Body of pancreas (tissue), 4 donors: Measurements from ENCODE around the gene DDR1. TPM values are rescaled to one million over a fixed set of nuclear protein-coding genes. Genes with fewer than 3 reads are reported as not detected.
"Not testable (repeated sequence)": the region's sequence is repeated elsewhere in the genome, so short reads cannot be mapped to it uniquely, and the experiment has no call there.

Experiments
- ATAC-seq: fragments of 150-250 bp; one replicate; pipeline ENCODE4 v1.9.1; 2016
- DNase-seq, 4 donors: peaks; one replicate each; pipeline ENCODE4 v3.0.0-alpha.2; 2019
- H3K27ac ChIP-seq, 4 donors: fragments of 200-600 bp; sonication (generic); 1 replicate in 3 of 4; 2 replicates in 1 of 4; pipeline versions ENCODE4 v1.5.1 to v1.6.1; 2016 to 2019; ENCODE audit warnings: mild to moderate bottlenecking in 1 of 4, mixed read lengths in 1 of 4, moderate library complexity in 1 of 4
- H3K27me3 ChIP-seq, 2 donors: fragments of 200-600 bp; sonication (generic); one replicate each; pipeline ENCODE4 v1.6.0; 2016; ENCODE audit warnings: mild to moderate bottlenecking in 1 of 2
- H3K36me3 ChIP-seq, 2 donors: fragments of 200-600 bp; sonication (generic); replicated peaks in 1 of 2; 2 replicates each; pipeline ENCODE4 v1.5.1; 2016; ENCODE audit warnings: low read depth in 2 of 2; ENCODE audit not compliant: insufficient read depth in 1 of 2
- H3K4me1 ChIP-seq: fragments of 200-600 bp; sonication (generic); one replicate; pipeline ENCODE4 v1.6.0; 2016
- H3K4me3 ChIP-seq, 2 donors: fragments of 200-600 bp; sonication (generic); 1 replicate in 1 of 2; 2 replicates in 1 of 2; pipeline ENCODE4 v1.5.1; 2016 to 2019
- H3K9me3 ChIP-seq, 3 donors: fragments of 200-600 bp; sonication (generic); 1 replicate in 2 of 3; 2 replicates in 1 of 3; pipeline ENCODE4 v1.5.1; 2016
- CTCF ChIP-seq, 7 experiments: fragments of 450-650 bp in 4 of 7; fragments of 200-600 bp in 3 of 7; sonication (generic) in 3 of 7; IDR thresholded peaks; one replicate each; pipeline ENCODE4 v1.5.1; 2016 to 2019; ENCODE audit warnings: antibody characterized with exemption in 7 of 7
- POLR2A ChIP-seq, 3 donors: fragments of 450-650 bp; IDR thresholded peaks; one replicate each; pipeline ENCODE4 v1.6.1; 2016; ENCODE audit warnings: antibody characterized with exemption in 3 of 3, mild to moderate bottlenecking in 2 of 3
- WGBS, 2 donors: methylation state at CpG; one replicate each; pipeline ENCODE4 v1.1.5; 2017; 5-methylcytosine and 5-hydroxymethylcytosine counted together
- intact Hi-C: fragments of 100-400 bp; cut with DNase I; formaldehyde crosslinking; loops from one replicate; pipeline ENCODE4 v1.15.1; 2023
- total RNA-seq, 2 donors: library from RNA; depleted of rRNA; stranded (reverse); fragments of >200 nt; gene quantifications; one replicate each; pipeline ENCODE4 v1.1.0, GENCODE V29; 2016

The DDR1 gene
- total RNA-seq, 2 donors from 2014 or later = 90.3 to 97.3 TPM

- WGBS, 2 donors = 69 to 82% methylated on average over 1 of the region's 1 CpG
- no peaks in the 10 kb centered on the region for H3K9me3 ChIP-seq
- no peaks in the 10 kb centered on the region for H3K4me1 ChIP-seq
- TF ChIP-seq POLR2A (IDR thresholded peaks at IDR 0.05) = no peak
- no peak overlapping the region for H3K4me3 ChIP-seq
- ATAC-seq = no peak
- H3K36me3 ChIP-seq = peaks cover 15 to 20% of the 10 kb centered on the region in 2 donors
- no peak overlapping the region for H3K27ac ChIP-seq
- intact Hi-C loops = no loop called here
- DNase-seq = no peak
- no peaks in the 10 kb centered on the region for H3K27me3 ChIP-seq
Measured at GRCh38 chr6:30900863-30901417, 16.6 kb downstream of the DDR1 start.

GRCh38 chr6:30901436-30901835 lies 17.1 kb downstream of the DDR1 start:
- intact Hi-C loops = no loop called here
- no peak for DNase-seq
- Histone ChIP-seq H3K9me3 (no peaks in the 10 kb centered on the region), H3K36me3 (peaks cover 15 to 19% of the 10 kb centered on the region in 2 donors), H3K27ac (no peak overlapping the region), H3K27me3 (no peaks in the 10 kb centered on the region), H3K4me3 (no peak overlapping the region), H3K4me1 (no peaks in the 10 kb centered on the region)
- ATAC-seq = no peak
- TF ChIP-seq CTCF (IDR thresholded peaks at IDR 0.05) (no peak), POLR2A (IDR thresholded peaks at IDR 0.05) (no peak)

GRCh38 chr6:30902196-30902595 lies 17.9 kb downstream of the DDR1 start:
- H3K4me1 ChIP-seq, DNase-seq, H3K27ac ChIP-seq, H3K4me3 ChIP-seq, H3K27me3 ChIP-seq, intact Hi-C loops, ATAC-seq, H3K9me3 ChIP-seq: not testable (repeated sequence)
- 67 to 69% methylated on average over 9 of the region's 9 CpGs for WGBS, 2 donors
- peaks cover 13 to 15% of the 10 kb centered on the region in 2 donors for H3K36me3 ChIP-seq

- Histone ChIP-seq H3K9me3 (no peaks in the 10 kb centered on the region), H3K27ac (no peak overlapping the region), H3K4me3 (no peak overlapping the region), H3K27me3 (no peaks in the 10 kb centered on the region), H3K36me3 (peaks cover 10 to 13% of the 10 kb centered on the region in 2 donors), H3K4me1 (no peaks in the 10 kb centered on the region)
- ATAC-seq = no peak
- no peak for DNase-seq
- TF ChIP-seq CTCF (IDR thresholded peaks at IDR 0.05) (no peak), POLR2A (IDR thresholded peaks at IDR 0.05) (no peak)
- intact Hi-C loops = no loop called here
- WGBS, 2 donors = 33 to 40% methylated on average over 5 of the region's 5 CpGs
Measured at GRCh38 chr6:30902709-30903108, 18.4 kb downstream of the DDR1 start.

GRCh38 chr6:30903236-30903635 lies 18.9 kb downstream of the DDR1 start:
- TF ChIP-seq POLR2A (IDR thresholded peaks at IDR 0.05) = no peak
- no peak for TF ChIP-seq CTCF (IDR thresholded peaks at IDR 0.05)
- 81 to 94% methylated on average over 4 of the region's 4 CpGs for WGBS, 2 donors
- DNase-seq (no peak), ATAC-seq (no peak)
- H3K27ac ChIP-seq = no peak overlapping the region
- no peaks in the 10 kb centered on the region for H3K4me1 ChIP-seq
- no peak overlapping the region for H3K4me3 ChIP-seq
- intact Hi-C loops = no loop called here
- peaks cover 9% of the 10 kb centered on the region in 2 donors for H3K36me3 ChIP-seq
- no peaks in the 10 kb centered on the region for H3K27me3 ChIP-seq
- H3K9me3 ChIP-seq = no peaks in the 10 kb centered on the region

- WGBS, 2 donors = 7 to 10% methylated on average over 15 to 16 of the region's 16 CpGs
- peak; percentile 31 for ATAC-seq
Measured at GRCh38 chr6:30907290-30907757, 23.0 kb downstream of the DDR1 start.

More at GRCh38 chr6:30907290-30907757, 23.0 kb downstream of the DDR1 start:
- peak overlapping the region; percentile 34 to 80 (median 67) for H3K27ac ChIP-seq
- H3K36me3 ChIP-seq, H3K4me1 ChIP-seq, intact Hi-C loops, H3K27me3 ChIP-seq, H3K9me3 ChIP-seq: not testable (repeated sequence)
- DNase-seq = peak in 3 of 4 donors; percentile 53 to 72 (median 57)
- peak overlapping the region in 1 of 2 donors; percentile 100 for H3K4me3 ChIP-seq
